Pons (tissue), 1 donor: Measurements from ENCODE around the gene TMEM45B.
"Not testable (repeated sequence)": the region's sequence is repeated elsewhere in the genome, so short reads cannot be mapped to it uniquely, and the experiment has no call there.

Experiments
- DNase-seq: peaks from one replicate; pipeline ENCODE4 v3.0.0-alpha.2; 2016; ENCODE audit warnings: low spot score

TMEM45B gene

GRCh38 chr11:129815596-129816461, at the start of gene TMEM45B:
TMEM45B (plus strand) TSS chr11:129815848; CDS start chr11:129852483, 36,635 bp downstream.
- no peak for DNase-seq

GRCh38 chr11:129766898-129767604, 48.6 kb upstream of the TMEM45B start:
- no peak for DNase-seq

GRCh38 chr11:129767827-129768226, 47.8 kb upstream of the TMEM45B start:
- DNase-seq, result no peak

- DNase-seq, result no peak
These were observed 47.3 kb upstream of the TMEM45B start for GRCh38 chr11:129768356-129768755.

- no peak for DNase-seq
These were observed 46.6 kb upstream of the TMEM45B start for GRCh38 chr11:129769059-129769458.

- DNase-seq, result no peak
These were observed 44.7 kb upstream of the TMEM45B start for GRCh38 chr11:129770993-129771392.

- not testable (repeated sequence) for DNase-seq
These were observed 44.2 kb upstream of the TMEM45B start for GRCh38 chr11:129771456-129771855.

GRCh38 chr11:129778877-129779276, 36.8 kb upstream of the TMEM45B start:
- DNase-seq, result no peak

- no peak for DNase-seq
These were observed 36.3 kb upstream of the TMEM45B start for GRCh38 chr11:129779342-129779741.

- DNase-seq, result peak; percentile 1
These were observed 30.1 kb upstream of the TMEM45B start for GRCh38 chr11:129785383-129786111.

GRCh38 chr11:129786112-129786416, 29.6 kb upstream of the TMEM45B start:
- not testable (repeated sequence) for DNase-seq

- no peak for DNase-seq
These were observed 28.0 kb upstream of the TMEM45B start for GRCh38 chr11:129787532-129788155.

GRCh38 chr11:129788278-129788677, 27.4 kb upstream of the TMEM45B start:
- no peak for DNase-seq

GRCh38 chr11:129790106-129790505, 25.5 kb upstream of the TMEM45B start:
- no peak for DNase-seq

- no peak for DNase-seq
These were observed 24.1 kb upstream of the TMEM45B start for GRCh38 chr11:129791515-129791914.

GRCh38 chr11:129792663-129793062, 23.0 kb upstream of the TMEM45B start:
- DNase-seq, result no peak

GRCh38 chr11:129795089-129795488, 20.6 kb upstream of the TMEM45B start:
- no peak for DNase-seq

GRCh38 chr11:129798212-129798611, 17.4 kb upstream of the TMEM45B start:
- no peak for DNase-seq

- not testable (repeated sequence) for DNase-seq
These were observed 15.5 kb upstream of the TMEM45B start for GRCh38 chr11:129800162-129800561.

- no peak for DNase-seq
These were observed 15.0 kb upstream of the TMEM45B start for GRCh38 chr11:129800655-129801054.

GRCh38 chr11:129803533-129803932, 12.1 kb upstream of the TMEM45B start:
- DNase-seq, result no peak

- no peak for DNase-seq
These were observed 11.6 kb upstream of the TMEM45B start for GRCh38 chr11:129804012-129804411.
